ENCODE data around the gene KRT8.
"Not testable (repeated sequence)": the region's sequence is repeated elsewhere in the genome, so short reads cannot be mapped to it uniquely, and the experiment has no call there.

DNA sequence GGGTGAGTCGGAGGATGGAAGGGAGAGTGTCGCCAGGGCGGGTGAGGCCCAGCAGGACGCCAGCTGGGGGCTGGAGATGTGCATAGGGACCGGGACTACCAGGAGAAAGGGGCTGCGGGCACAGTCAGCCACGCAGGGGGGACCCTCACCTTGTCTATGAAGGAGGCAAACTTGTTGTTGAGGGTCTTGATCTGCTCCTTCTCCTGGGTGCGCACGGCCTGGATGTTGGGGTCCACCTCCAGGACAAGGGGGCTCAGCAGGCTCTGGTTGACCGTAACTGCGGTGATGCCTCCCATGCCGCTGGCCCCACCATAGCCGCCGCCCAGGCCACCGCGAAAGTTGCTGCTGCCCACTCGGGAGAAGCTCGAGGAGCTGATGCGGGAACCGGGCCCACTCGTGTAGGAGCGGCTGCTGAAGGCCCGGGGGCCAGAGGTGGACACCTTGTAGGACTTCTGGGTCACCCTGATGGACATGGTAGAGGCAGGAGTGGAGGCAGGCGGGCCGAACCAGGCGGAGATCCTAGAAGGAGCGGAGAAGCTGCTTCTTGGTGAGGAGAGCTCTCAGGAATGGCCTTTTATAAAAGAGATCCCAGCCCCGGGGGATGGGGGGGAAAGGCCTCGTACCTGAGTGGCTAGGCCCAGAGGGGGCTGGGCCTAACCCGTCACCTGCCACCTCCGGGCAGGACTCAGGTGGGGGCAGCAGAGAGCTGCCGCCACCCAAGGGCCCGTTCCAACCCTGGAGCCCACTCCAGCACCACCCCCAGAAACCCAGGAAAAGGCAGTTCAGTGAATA lies at the start of gene KRT8:
- TF ChIP-seq, protein P1, sequence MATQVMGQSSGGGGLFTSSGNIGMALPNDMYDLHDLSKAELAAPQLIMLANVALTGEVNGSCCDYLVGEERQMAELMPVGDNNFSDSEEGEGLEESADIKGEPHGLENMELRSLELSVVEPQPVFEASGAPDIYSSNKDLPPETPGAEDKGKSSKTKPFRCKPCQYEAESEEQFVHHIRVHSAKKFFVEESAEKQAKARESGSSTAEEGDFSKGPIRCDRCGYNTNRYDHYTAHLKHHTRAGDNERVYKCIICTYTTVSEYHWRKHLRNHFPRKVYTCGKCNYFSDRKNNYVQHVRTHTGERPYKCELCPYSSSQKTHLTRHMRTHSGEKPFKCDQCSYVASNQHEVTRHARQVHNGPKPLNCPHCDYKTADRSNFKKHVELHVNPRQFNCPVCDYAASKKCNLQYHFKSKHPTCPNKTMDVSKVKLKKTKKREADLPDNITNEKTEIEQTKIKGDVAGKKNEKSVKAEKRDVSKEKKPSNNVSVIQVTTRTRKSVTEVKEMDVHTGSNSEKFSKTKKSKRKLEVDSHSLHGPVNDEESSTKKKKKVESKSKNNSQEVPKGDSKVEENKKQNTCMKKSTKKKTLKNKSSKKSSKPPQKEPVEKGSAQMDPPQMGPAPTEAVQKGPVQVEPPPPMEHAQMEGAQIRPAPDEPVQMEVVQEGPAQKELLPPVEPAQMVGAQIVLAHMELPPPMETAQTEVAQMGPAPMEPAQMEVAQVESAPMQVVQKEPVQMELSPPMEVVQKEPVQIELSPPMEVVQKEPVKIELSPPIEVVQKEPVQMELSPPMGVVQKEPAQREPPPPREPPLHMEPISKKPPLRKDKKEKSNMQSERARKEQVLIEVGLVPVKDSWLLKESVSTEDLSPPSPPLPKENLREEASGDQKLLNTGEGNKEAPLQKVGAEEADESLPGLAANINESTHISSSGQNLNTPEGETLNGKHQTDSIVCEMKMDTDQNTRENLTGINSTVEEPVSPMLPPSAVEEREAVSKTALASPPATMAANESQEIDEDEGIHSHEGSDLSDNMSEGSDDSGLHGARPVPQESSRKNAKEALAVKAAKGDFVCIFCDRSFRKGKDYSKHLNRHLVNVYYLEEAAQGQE (IDR thresholded peaks at IDR 0.05; ENCODE audit: low read depth): not testable (repeated sequence)
- TF ChIP-seq RAD21 (IDR thresholded peaks at IDR 0.05; ENCODE audit: low read depth) (peak; percentile 92), EP300 (IDR thresholded peaks at IDR 0.05; ENCODE audit: borderline replicate concordance) (peak; percentile 12; the same call in 1 of the 2 replicates)
- not testable (repeated sequence) for TF ChIP-seq CEBPB (IDR thresholded peaks at IDR 0.05); YY1 (IDR thresholded peaks at IDR 0.05; ENCODE audit: low read depth)
